Measurements from ENCODE around the gene KIF4A.

- TF ChIP-seq PREB (CRISPR knock-in tag; IDR thresholded peaks at IDR 0.05; ENCODE audit: borderline replicate concordance) (no peak), CTCF (IDR thresholded peaks at IDR 0.05) (no peak), FOXP1 (CRISPR knock-in tag; IDR thresholded peaks at IDR 0.05; ENCODE audit: borderline replicate concordance) (no peak)
These were observed 9.3 kb upstream of the KIF4A start for GRCh38 chrX:70280573-70280972.
